MG63 (cell line): ENCODE data around the gene MEF2C. TPM values are rescaled to one million over a fixed set of nuclear protein-coding genes. Genes with fewer than 3 reads are reported as not detected.

ENCODE experiments used
- DNase-seq: peaks from one replicate; pipeline ENCODE4 v3.0.0-alpha.2; 2020
- H3K27me3 ChIP-seq: fragments of 250-450 bp; sonication (Bioruptor Pico); 2 replicates; pipeline ENCODE4 v1.5.1; 2020; ENCODE audit warnings: mild to moderate bottlenecking, moderate library complexity
- H3K36me3 ChIP-seq: fragments of 250-450 bp; sonication (Bioruptor Pico); 2 replicates; pipeline ENCODE4 v1.5.1; 2020; ENCODE audit warnings: mild to moderate bottlenecking, moderate library complexity
- H3K4me3 ChIP-seq: fragments of 250-450 bp; sonication (Bioruptor Pico); 2 replicates; pipeline ENCODE4 v1.5.1; 2020; ENCODE audit warnings: mild to moderate bottlenecking, moderate library complexity
- H3K9me3 ChIP-seq: fragments of 250-450 bp; sonication (Bioruptor Pico); 2 replicates; pipeline ENCODE4 v1.5.1; 2020; ENCODE audit warnings: mild to moderate bottlenecking, moderate library complexity
- total RNA-seq: library from RNA; depleted of rRNA; stranded (reverse); fragments of >200 nt; shearing (Covaris generic); gene quantifications from 2 replicates; pipeline ENCODE4 v1.2.3, GENCODE V29; 2014; ENCODE audit warnings: low replicate concordance

The MEF2C gene
- total RNA-seq, 1 experiment from 2014 or later, result 9.5 TPM

DNA sequence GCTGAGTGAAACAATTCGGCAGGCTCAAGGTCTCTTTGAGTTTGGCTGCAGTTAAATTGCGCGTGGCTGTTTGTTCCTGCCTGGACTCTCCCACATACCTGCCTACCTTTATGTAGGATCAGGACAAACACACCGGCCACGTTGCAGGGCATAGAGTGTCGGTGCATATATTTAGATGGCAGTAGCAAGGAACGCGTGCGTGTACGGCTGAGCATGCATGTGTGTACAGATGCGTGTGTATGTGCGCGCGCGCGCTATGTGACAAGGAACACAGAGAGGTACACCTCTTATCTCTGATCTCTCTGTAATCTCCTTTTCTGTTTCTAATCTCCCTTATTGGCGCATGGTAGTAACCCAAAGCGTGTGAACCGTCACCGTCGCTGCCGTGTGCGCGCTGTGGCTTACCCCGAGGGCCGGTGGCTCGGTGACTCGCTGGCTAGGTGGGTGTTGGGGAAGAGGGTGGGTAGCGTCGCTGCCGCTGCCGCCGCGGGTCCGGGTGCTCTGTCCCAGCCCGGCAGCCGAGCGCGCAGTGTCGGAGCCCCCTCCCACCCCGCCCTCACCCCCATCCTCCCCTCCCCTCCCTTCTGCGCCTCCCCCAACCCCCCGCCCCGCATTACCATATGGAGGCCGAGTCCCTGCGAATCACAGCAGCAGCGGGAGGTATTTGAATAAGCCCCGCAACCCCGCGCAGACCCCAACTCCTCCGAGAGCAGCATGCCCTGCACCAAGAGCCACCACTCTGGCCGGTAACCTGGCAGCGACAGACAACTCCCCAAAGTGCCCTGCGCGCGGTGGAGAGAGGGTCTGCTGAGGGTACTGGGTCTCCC lies 204.8 kb downstream of the MEF2C start:
- no peaks in the 10 kb centered on the region for H3K9me3 ChIP-seq
- peak overlapping the region; percentile 69 for H3K4me3 ChIP-seq
- no peaks in the 10 kb centered on the region for H3K36me3 ChIP-seq
- peak; percentile 33 for DNase-seq
- H3K27me3 ChIP-seq, result no peaks in the 10 kb centered on the region

DNA sequence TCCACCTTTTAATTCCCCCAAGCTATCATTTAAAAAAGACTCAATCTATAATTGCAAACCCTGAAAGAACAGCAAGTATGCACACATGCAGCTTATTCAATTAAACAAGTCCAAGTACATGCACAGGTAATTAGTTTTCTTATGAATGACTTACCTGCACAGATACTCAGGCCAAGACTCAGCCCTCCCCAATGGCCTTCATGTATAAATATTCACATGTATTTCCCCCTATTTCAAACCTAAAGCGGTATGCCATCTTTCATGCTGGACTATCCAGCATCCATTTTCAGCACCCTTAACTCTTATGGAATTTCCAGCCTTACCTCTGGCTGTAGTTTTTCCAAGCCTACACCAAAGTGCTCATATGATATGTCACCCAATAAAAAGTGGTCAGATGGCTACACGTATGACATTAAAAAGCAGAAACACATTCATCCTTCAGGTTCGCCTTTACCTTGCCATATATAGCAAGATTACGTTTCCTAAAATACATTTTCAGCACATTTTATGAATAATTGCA lies 205.5 kb downstream of the MEF2C start:
- H3K27me3 ChIP-seq, result no peaks in the 10 kb centered on the region

DNA sequence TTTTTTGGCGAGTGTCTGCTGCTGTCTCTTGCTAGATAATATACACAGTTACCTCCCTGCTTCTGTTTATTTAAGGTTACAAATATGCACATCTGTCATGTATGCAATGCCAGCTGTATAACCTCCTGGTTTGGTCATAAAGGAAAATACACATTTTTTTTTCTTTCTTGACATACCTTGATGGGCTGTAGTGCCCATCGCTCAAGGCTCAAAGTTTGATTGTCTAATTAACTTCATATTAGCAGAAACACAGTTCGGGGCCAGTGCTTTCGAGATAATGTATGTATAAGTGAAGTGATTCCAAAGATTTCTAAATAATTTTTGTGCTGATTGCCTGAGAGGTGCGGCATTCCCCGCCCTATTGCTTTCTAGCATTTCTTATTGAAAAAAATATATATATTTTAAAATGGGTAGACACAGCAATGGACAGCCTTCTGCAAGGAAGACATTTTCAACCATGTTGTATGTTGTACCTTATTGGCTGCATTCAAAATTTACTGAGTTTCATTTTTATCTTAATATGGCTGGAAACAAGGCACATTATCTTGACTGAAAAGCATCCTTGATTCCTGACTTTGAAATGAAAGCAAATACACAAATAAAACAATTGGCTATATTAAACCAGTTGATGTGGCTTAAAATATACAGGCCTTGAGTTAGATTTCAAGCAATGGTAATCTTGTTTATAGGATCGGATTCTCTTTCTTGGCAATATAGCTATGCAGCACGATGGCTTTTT lies 206.2 kb downstream of the MEF2C start:
- Histone ChIP-seq H3K9me3 (no peaks in the 10 kb centered on the region), H3K36me3 (no peaks in the 10 kb centered on the region), H3K4me3 (peak overlapping the region; percentile 69), H3K27me3 (no peaks in the 10 kb centered on the region)
- DNase-seq, result no peak

More for the DNA sequence above, 205.5 kb downstream of the MEF2C start:
- H3K9me3 ChIP-seq, result no peaks in the 10 kb centered on the region
- no peaks in the 10 kb centered on the region for H3K36me3 ChIP-seq
- peak overlapping the region; percentile 69 for H3K4me3 ChIP-seq
- DNase-seq, result no peak

DNA sequence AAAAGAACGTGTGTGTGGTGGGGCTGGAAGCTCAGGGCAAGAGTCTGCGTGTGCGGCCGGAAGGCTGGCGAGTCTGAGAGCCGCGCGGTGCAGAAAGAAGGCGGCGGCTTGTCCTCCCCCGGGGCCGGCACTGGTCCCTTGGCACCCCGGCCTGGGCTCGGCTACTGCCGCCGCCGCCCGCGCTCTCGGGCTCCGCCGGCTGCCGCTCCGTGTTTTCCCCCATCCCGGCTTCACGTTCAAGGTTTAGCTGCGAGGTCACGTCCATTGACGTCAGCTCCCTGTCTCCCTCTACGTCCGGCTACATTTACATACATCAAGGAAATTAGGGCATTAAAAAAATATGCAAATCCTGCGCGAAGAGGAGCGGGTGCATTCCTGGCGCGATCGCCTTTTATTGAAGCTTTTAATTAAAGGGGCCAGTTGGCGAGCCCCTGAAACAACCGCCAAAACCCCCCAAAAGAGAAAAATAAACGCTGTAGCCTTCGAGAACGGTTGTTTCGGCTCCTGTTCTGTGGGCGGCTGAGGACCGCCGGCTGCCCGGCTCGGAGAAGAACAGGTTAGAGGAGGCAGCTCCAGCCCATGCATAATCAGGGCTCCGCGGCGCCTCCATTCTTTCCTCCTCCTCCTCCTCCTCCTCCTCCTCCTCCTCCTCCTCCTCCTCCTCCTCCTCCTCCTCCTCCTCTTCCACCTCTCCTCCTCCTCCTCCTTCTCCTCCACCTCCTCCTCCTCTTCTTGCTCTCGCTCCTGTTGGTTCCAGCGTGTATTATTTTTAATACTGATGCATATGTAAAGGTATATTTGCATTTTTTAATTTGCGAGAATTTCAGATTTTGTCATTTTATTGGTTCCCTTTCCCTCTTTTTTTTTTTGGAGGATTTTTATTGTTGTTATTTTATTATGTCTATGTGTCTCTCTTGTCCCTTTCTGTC lies 207.0 kb downstream of the MEF2C start:
- peak; percentile 92 for DNase-seq
- Histone ChIP-seq H3K4me3 (peak overlapping the region; percentile 69), H3K9me3 (no peaks in the 10 kb centered on the region), H3K27me3 (no peaks in the 10 kb centered on the region), H3K36me3 (peaks cover 4% of the 10 kb centered on the region)

DNA sequence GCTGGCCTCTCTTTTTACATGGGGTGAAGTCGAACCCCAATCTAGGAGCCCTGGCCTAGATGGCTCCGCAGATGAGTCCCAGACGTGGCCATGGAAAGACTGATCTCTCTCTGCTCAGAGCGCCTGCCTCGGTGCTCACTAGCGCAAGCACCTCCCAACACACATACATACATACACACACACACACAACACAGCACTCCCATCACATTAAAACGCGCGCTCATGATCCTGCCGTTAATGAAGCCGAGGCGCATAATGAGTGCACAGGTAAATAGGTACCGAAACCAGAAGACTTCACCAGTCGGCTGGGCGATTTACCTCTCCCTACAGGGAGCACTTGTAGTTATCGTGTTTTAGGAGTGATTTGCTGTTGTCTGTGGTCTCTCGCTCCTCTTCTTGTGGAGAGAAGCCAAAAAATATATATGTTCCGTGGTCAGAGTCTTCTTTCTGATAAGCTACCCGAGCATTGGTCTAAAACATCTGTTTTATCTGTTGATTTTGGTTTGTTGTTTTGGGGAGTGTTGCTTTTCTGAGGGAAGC lies 207.7 kb downstream of the MEF2C start:
- no peak for DNase-seq
- H3K36me3 ChIP-seq, result peaks cover 11% of the 10 kb centered on the region
- H3K9me3 ChIP-seq, result no peaks in the 10 kb centered on the region
- peak overlapping the region; percentile 69 for H3K4me3 ChIP-seq
- no peaks in the 10 kb centered on the region for H3K27me3 ChIP-seq

DNA sequence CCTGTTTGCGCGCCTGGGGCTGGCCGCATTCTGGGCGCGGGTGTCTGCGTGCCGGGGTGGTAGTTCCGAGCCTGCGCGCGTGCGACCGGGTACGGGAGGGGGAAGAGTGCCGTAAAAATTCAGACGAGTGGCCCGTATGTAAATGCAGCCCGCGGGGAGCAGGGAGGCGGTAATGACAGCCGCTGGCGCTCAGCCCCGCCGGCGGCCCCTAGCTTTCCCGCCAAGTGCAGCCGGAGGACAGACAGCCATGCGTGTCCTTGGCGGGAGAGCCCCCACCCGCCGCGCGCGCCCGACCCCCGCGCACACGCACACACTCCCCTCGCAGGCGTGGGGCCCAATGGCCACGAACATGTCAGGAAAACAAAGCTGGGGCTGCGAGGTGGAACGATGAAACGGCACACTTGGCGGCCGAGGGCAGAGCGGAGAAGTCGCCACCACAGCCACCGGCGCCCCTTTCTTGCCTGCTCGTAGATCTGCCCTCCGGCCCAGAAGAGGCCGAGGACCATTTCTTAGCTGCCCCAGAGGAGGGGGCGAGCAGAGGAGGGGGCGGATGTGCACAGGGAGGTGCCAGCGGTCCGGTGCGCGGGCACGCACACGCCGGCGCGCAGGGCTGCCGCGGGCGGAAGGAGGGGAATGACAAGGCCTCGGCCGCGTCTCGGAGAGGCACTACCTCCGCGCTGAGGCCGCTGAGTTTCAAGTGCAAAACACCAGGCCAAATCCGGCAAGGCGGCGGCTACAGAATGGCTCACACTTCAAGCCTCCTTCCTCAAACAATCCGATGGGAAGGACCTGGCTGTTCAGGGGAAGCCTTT lies 208.4 kb downstream of the MEF2C start:
- Histone ChIP-seq H3K36me3 (peaks cover 17% of the 10 kb centered on the region), H3K4me3 (peak overlapping the region; percentile 69), H3K27me3 (no peaks in the 10 kb centered on the region), H3K9me3 (no peaks in the 10 kb centered on the region)
- peak; percentile 93 for DNase-seq

DNA sequence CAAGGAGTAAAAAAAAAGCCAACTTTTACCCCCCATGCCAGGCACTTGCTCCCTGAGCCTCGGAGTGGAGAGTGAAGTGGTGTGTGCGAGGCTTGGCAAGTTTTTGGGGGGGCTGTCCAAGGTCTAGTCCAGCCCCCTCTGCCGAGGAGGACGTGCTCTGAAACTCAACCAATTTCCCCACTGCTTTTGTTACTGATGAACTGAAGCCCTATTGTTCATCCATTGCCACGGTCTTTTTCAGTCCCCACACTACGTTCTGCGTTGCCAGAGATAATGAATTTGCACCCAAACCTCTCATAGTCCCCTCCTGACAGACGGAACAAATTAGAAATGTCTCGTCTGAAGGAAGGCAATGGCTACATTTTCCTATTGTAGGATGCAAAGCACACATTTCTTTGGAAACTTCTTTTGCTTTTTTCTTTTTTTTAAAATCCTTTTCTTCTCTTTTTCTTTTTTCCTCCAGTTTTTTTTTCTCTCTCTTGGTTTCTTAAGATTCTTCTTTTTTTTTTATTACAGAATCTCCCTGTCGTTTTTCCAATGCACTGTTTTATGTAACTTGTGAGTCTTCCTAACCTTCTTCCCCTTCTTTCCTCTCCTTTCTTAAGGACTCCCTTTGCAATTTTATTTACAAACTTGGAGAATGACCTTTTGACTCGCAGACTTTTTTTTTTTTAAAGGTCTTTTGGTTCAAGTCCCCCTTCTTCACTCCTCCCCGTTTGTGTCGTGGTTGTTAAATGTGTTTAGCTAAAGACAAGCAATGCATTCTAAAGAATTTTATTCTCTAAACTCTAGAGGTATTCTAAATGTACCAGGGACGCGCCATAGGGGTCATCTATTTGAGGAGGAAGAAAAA lies 209.5 kb downstream of the MEF2C start:
- Histone ChIP-seq H3K9me3 (no peaks in the 10 kb centered on the region), H3K4me3 (peak overlapping the region; percentile 69), H3K27me3 (no peaks in the 10 kb centered on the region), H3K36me3 (peaks cover 19% of the 10 kb centered on the region)
- peak; percentile 88 for DNase-seq

DNA sequence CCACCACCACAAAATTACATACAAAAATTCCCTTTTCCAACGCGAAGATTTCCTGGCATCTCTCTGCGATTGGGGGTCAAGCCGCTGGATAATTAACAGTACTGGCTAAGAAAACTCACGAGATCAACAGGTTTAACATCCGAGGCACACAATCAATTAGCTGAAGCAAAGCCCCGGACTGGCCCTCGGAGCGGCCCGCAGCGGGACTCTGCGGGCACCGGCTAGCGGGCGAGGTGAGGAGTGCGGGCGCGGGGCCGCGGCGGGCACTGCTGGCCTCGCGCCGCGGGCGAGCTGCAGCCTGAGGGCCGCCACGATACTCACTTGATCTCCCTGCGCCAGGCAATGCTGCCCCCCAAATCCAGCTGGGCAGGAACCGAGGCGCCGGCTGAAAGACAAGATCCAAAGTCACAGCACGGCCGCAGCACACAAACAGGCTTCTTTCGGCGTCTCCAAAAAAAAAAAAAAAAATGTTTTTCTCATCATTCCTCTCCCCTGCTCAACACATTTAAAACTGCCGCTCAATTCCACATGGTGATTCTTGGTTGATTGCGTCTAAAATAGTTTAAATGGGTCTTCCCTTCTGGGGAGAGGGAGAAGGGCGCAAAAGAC lies 210.2 kb downstream of the MEF2C start:
- no peaks in the 10 kb centered on the region for H3K27me3 ChIP-seq
- H3K9me3 ChIP-seq, result no peaks in the 10 kb centered on the region
- peak; percentile 69 for DNase-seq

DNA sequence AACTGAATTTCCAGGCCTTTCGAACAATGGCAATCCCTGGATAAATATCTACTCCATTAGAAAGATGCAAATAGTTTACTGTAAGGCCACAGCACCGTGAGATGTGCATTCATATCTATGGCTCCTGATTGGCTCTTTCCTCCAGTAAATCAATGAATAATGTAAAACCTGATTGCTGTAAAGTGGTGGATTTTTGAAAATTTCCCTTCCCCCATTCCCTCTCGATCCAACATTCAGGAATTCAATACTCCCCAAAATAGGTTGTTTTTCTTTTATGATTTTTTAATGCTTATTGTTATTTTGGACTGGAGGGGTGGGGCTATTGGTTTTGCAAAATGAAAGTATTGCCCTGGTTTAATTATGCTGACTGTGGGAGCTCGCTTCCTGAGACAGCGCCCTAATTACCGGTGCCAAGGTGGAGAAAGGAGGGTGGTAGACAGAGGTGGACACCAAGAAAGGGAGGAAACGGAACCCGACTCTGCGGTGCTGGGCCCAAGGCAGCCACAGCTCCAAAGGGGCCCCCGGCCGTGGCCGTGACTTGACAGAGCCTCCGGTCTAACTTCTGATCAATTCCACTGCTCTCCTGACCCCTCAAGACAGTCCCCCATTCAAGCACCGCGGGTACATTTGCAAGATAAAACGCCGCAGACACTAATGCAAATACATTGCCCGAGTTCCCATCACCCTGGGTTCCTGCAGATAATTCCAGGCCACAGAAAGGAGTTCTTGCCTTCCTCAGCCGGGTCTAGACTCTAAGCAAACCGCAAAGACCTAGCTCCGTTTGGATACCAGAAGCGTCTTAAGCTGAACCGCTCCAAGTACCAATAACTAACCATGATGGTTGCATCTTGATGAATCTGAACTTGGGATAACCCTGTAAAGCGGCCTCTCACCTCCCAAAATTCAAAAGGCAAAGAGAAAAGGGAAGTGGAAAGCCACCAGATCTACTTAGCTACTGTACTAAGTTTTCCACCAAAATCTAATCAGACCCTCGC lies 211.2 kb downstream of the MEF2C start:
- H3K9me3 ChIP-seq, result no peaks in the 10 kb centered on the region
- DNase-seq, result peak; percentile 48
- H3K36me3 ChIP-seq, result peaks cover 26% of the 10 kb centered on the region
- H3K27me3 ChIP-seq, result no peaks in the 10 kb centered on the region
- H3K4me3 ChIP-seq, result peak overlapping the region; percentile 69

More for the DNA sequence above, 210.2 kb downstream of the MEF2C start:
- H3K4me3 ChIP-seq, result peak overlapping the region; percentile 69
- H3K36me3 ChIP-seq, result peaks cover 22% of the 10 kb centered on the region

DNA sequence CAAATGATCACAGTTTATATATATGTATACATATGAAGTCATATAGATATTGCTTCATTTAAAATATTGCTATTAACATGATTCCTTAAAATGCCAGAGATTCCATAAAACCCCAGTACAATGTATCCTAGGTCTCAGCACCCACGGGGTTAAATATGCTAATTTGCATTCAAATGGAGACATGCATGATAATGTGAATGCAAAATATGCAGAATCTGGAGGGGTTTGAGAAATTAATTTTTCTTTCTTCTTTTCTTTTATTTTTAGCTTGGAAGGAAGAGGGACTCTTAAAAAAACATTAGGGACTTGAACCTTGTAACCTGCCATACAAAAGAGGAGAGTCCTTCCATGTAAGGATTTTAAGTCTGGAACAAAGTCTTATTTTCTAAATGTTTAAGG lies 211.9 kb downstream of the MEF2C start:
- H3K27me3 ChIP-seq, result no peaks in the 10 kb centered on the region
- H3K4me3 ChIP-seq, result peak overlapping the region; percentile 69
- DNase-seq, result no peak
- H3K9me3 ChIP-seq, result no peaks in the 10 kb centered on the region
- peaks cover 31% of the 10 kb centered on the region for H3K36me3 ChIP-seq

DNA sequence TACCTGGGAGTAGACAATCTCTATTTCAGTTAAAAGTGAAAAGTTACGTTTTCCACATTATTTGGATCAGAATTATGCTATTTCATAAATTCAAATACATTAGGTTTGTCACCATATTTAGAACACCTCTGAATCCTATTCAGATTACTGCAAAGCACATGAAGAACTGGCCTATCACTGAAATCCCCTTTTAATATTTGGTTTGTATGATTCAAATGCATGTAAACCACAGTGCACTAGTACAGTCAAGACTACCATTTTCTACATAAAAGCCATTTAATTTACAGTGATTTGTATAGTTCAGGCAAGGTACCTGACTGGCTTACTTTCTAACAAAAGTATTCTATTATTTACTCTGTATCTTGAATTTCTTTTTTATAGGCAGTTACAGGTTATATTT lies 212.5 kb downstream of the MEF2C start:
- Histone ChIP-seq H3K36me3 (peaks cover 38% of the 10 kb centered on the region), H3K4me3 (peak overlapping the region; percentile 69), H3K9me3 (no peaks in the 10 kb centered on the region), H3K27me3 (no peaks in the 10 kb centered on the region)
- no peak for DNase-seq

DNA sequence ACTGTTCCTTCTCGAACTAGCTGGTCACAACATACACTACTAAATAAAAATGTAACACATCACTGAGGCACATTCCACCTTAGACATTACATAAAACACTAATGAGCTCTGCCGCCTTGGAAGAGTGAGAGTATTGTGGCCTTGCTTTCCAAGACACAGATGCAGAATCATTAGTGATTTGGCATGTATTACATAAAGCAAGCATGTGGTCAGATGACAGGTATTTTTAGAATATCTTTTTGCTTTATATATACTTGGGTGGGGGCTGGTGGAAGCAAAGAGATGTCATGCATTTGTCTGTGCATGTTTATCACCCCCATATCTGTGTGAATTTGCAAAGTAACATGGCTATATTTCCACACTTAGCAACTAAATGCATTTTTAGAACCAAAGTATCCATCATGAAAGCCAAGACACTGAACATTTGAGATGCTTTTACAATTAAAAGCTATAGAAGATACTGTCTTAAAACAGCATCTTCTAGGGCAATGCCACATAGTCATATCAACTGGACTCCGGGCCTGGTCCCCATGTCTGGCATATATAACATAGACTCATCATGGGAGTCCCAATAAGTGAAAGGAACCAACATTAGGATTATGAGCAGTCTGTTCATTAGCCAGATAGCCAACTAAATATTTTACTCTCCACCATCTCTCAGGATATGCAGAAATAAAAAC lies 213.5 kb downstream of the MEF2C start:
- peak overlapping the region; percentile 69; the same call in 1 of the 2 replicates for H3K4me3 ChIP-seq
- H3K9me3 ChIP-seq, result no peaks in the 10 kb centered on the region
- peaks cover 47% of the 10 kb centered on the region for H3K36me3 ChIP-seq
- no peaks in the 10 kb centered on the region for H3K27me3 ChIP-seq
- no peak for DNase-seq
